Astrocyte (in vitro differentiated cells and primary cell): ENCODE data around the gene GATA2. TPM values are rescaled to one million over a fixed set of nuclear protein-coding genes. Genes with fewer than 3 reads are reported as not detected.

Experiments used
- DNase-seq: peaks from one replicate; pipeline ENCODE4 v3.0.0-alpha.2; 2010; ENCODE audit warnings: low read depth
- FAIRE-seq: peaks from 2 replicates; lab custom pipeline; 2011; peaks lifted over from hg19 to GRCh38; lab: Jason Lieb, UNC
- H2AFZ ChIP-seq: 2 replicates; pipeline ENCODE4 v1.6.0; 2012; ENCODE audit warnings: low read depth, low read length, inconsistent platforms
- H3K27ac ChIP-seq: 2 replicates; pipeline ENCODE4 v1.5.1; 2011; ENCODE audit warnings: low read depth, low read length, inconsistent platforms
- H3K27me3 ChIP-seq: 2 replicates; pipeline ENCODE4 v1.6.0; 2011; ENCODE audit warnings: low read length, inconsistent platforms; ENCODE audit not compliant: insufficient read depth
- H3K36me3 ChIP-seq: 2 replicates; pipeline ENCODE4 v1.5.1; 2011; ENCODE audit warnings: low read length, inconsistent platforms; ENCODE audit not compliant: insufficient read depth
- H3K4me1 ChIP-seq: 2 replicates; pipeline ENCODE4 v1.5.1; 2011; ENCODE audit warnings: low read length, inconsistent platforms; ENCODE audit not compliant: insufficient read depth
- H3K4me2 ChIP-seq: 2 replicates; pipeline ENCODE4 v1.6.0; 2012; ENCODE audit warnings: low read length, inconsistent platforms
- H3K4me3 ChIP-seq: 2 replicates; pipeline ENCODE4 v1.5.1; 2011; ENCODE audit warnings: low read depth, mild to moderate bottlenecking, low read length, inconsistent platforms; ENCODE audit not compliant: insufficient read depth
- H3K79me2 ChIP-seq: 2 replicates; pipeline ENCODE4 v1.6.0; 2012; ENCODE audit warnings: mild to moderate bottlenecking, low read length, inconsistent platforms; ENCODE audit not compliant: insufficient read depth
- H3K9ac ChIP-seq: 2 replicates; pipeline ENCODE4 v1.6.0; 2012; ENCODE audit warnings: mild to moderate bottlenecking, low read length, inconsistent platforms
- H3K9me3 ChIP-seq: 2 replicates; pipeline ENCODE4 v1.5.1; 2012; ENCODE audit warnings: low read depth, mild to moderate bottlenecking, low read length, inconsistent platforms; ENCODE audit not compliant: insufficient read depth
- H4K20me1 ChIP-seq: 2 replicates; pipeline ENCODE4 v1.6.0; 2012; ENCODE audit warnings: low read length, inconsistent platforms; ENCODE audit not compliant: insufficient read depth
- H3K27ac Mint-ChIP-seq: one replicate; pipeline ENCODE4 v1.8.0; 2021; ENCODE audit warnings: mild to moderate bottlenecking, mixed read lengths; ENCODE audit not compliant: unreplicated experiment
- H3K27me3 Mint-ChIP-seq: one replicate; pipeline ENCODE4 v1.8.0; 2021; ENCODE audit warnings: low read depth, mixed read lengths; ENCODE audit not compliant: unreplicated experiment
- H3K36me3 Mint-ChIP-seq: one replicate; pipeline ENCODE4 v1.8.0; 2021; ENCODE audit warnings: low read depth, mixed read lengths; ENCODE audit not compliant: unreplicated experiment
- H3K4me1 Mint-ChIP-seq: one replicate; pipeline ENCODE4 v1.8.0; 2021; ENCODE audit warnings: low read depth, mixed read lengths; ENCODE audit not compliant: unreplicated experiment
- H3K4me3 Mint-ChIP-seq: one replicate; pipeline ENCODE4 v1.8.0; 2021; ENCODE audit warnings: mild to moderate bottlenecking, moderate library complexity, mixed read lengths; ENCODE audit not compliant: unreplicated experiment
- H3K9me3 Mint-ChIP-seq: one replicate; pipeline ENCODE4 v1.8.0; 2021; ENCODE audit warnings: mild to moderate bottlenecking, mixed read lengths; ENCODE audit not compliant: unreplicated experiment
- CTCF ChIP-seq: IDR thresholded peaks from 2 replicates; pipeline ENCODE4 v1.5.1; 2011; ENCODE audit warnings: low read depth, mild to moderate bottlenecking, inconsistent platforms, low read length, moderate library complexity; ENCODE audit not compliant: insufficient read depth
- EZH2 ChIP-seq: IDR thresholded peaks from 2 replicates; pipeline ENCODE4 v1.6.1; 2012; ENCODE audit warnings: mild to moderate bottlenecking, low read length, inconsistent platforms; ENCODE audit not compliant: insufficient read depth
- total RNA-seq: library from RNA; stranded (reverse); gene quantifications from 2 replicates; pipeline ENCODE4 v1.2.1, GENCODE V29; 2021

Gene GATA2
- total RNA-seq, 1 donor from 2014 or later, result 1.7 TPM

- H4K20me1 ChIP-seq, result no peaks in the 10 kb centered on the region
- no peaks in the 10 kb centered on the region for H3K36me3 ChIP-seq
- no peak overlapping the region for H3K4me2 ChIP-seq
- FAIRE-seq, result no peak
- H3K4me3 Mint-ChIP-seq, result no peak overlapping the region
- peaks cover 67% of the 10 kb centered on the region for H3K27me3 Mint-ChIP-seq
- no peak overlapping the region for H2AFZ ChIP-seq
- H3K4me1 ChIP-seq, result no peaks in the 10 kb centered on the region
- H3K4me3 ChIP-seq, result no peak overlapping the region
- no peaks in the 10 kb centered on the region for H3K9me3 ChIP-seq
- H3K27ac Mint-ChIP-seq, result peak overlapping the region; percentile 3
- H3K27ac ChIP-seq, result no peak overlapping the region
- no peaks in the 10 kb centered on the region for H3K4me1 Mint-ChIP-seq
- no peak for DNase-seq
- no peaks in the 10 kb centered on the region for H3K36me3 Mint-ChIP-seq
- peaks cover 14% of the 10 kb centered on the region for H3K27me3 ChIP-seq
- H3K79me2 ChIP-seq, result no peaks in the 10 kb centered on the region
- TF ChIP-seq CTCF (no peak), EZH2 (no peak)
- peaks cover 6% of the 10 kb centered on the region for H3K9me3 Mint-ChIP-seq
- no peak overlapping the region for H3K9ac ChIP-seq
These were observed 12.1 kb upstream of the GATA2 start for GRCh38 chr3:128504963-128505730.

DNA sequence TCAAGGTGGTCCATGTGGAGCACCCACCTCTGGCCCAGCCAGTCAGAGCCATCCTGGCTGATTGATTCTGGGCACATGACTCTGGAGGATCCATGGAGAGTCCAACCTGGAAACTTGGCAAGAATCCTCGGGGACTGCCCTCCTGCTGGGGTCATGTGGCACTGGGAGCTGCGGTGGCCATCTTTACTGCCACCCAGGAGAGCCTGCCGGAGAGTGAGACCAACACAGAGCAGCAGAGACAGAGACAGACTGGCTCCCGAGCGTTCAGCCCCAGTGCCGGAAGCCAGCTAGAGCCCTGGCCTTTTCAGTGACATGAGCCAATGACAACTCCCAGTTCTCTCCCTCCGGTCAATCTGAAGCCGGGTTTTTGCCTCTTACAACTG, 11.5 kb upstream of the GATA2 start:
- no peak overlapping the region for H3K4me3 Mint-ChIP-seq
- Histone ChIP-seq H3K36me3 (no peaks in the 10 kb centered on the region), H4K20me1 (no peaks in the 10 kb centered on the region), H3K4me3 (no peak overlapping the region), H3K4me1 (no peaks in the 10 kb centered on the region), H3K79me2 (no peaks in the 10 kb centered on the region), H3K27ac (no peak overlapping the region), H3K27me3 (peaks cover 11% of the 10 kb centered on the region), H3K4me2 (no peak overlapping the region), H3K9ac (no peak overlapping the region), H2AFZ (no peak overlapping the region), H3K9me3 (no peaks in the 10 kb centered on the region)
- H3K36me3 Mint-ChIP-seq, result no peaks in the 10 kb centered on the region
- no peak for FAIRE-seq
- TF ChIP-seq EZH2, result no peak
- no peak for TF ChIP-seq CTCF
- DNase-seq, result no peak
- no peaks in the 10 kb centered on the region for H3K4me1 Mint-ChIP-seq
- H3K27ac Mint-ChIP-seq, result no peak overlapping the region
- H3K9me3 Mint-ChIP-seq, result peaks cover 10% of the 10 kb centered on the region
- H3K27me3 Mint-ChIP-seq, result peaks cover 67% of the 10 kb centered on the region
